OCI-LY1 (cell line): ENCODE data around the gene MID1.

Source experiments
- H2AFZ ChIP-seq: fragments of 200-600 bp; sonication (generic), shearing (Covaris generic); 2 replicates; pipeline ENCODE4 v1.6.0; 2014; ENCODE audit warnings: antibody characterized with exemption, mild to moderate bottlenecking, low read length
- H3F3A ChIP-seq: fragments of 200-600 bp; sonication (generic), shearing (Covaris generic); 2 replicates; pipeline ENCODE4 v1.6.0; 2014; ENCODE audit warnings: mild to moderate bottlenecking, antibody characterized with exemption, low read length, moderate library complexity; ENCODE audit not compliant: insufficient read depth
- H3K27ac ChIP-seq: fragments of 200-600 bp; sonication (generic); 2 replicates; pipeline ENCODE4 v1.5.1; 2014; ENCODE audit warnings: low read length, mixed run types, mild to moderate bottlenecking, low read depth; ENCODE audit not compliant: poor library complexity, severe bottlenecking
- H3K27me3 ChIP-seq: fragments of 200-600 bp; sonication (generic); 2 replicates; pipeline ENCODE4 v1.6.0; 2014; ENCODE audit warnings: antibody characterized with exemption, mild to moderate bottlenecking, low read length, moderate library complexity; ENCODE audit not compliant: insufficient read depth
- H3K36me3 ChIP-seq: fragments of 200-600 bp; sonication (generic); 2 replicates; pipeline ENCODE4 v1.6.1; 2014; ENCODE audit warnings: mild to moderate bottlenecking, antibody characterized with exemption, low read length, moderate library complexity, mixed read lengths; ENCODE audit not compliant: insufficient read depth
- H3K4me1 ChIP-seq: fragments of 200-600 bp; sonication (generic); 2 replicates; pipeline ENCODE4 v1.5.1; 2014; ENCODE audit warnings: mild to moderate bottlenecking, low read length, moderate library complexity; ENCODE audit not compliant: insufficient read depth, severe bottlenecking
- H3K4me2 ChIP-seq: fragments of 200-600 bp; sonication (generic), shearing (Covaris generic); 2 replicates; pipeline ENCODE4 v1.6.1; 2014; ENCODE audit warnings: low read length
- H3K4me3 ChIP-seq: fragments of 200-600 bp; sonication (generic); 2 replicates; pipeline ENCODE4 v1.5.1; 2014; ENCODE audit warnings: low read length, low read depth, mild to moderate bottlenecking, mixed read lengths; ENCODE audit not compliant: poor library complexity, severe bottlenecking
- H3K79me2 ChIP-seq: fragments of 200-600 bp; shearing (Covaris generic); 2 replicates; pipeline ENCODE4 v1.6.1; 2016; ENCODE audit warnings: mixed run types, low read length, mixed read lengths; ENCODE audit not compliant: insufficient read depth
- H3K9ac ChIP-seq: fragments of 200-600 bp; sonication (generic), shearing (Covaris generic); 2 replicates; pipeline ENCODE4 v1.6.1; 2014; ENCODE audit warnings: mild to moderate bottlenecking, low read length, mixed read lengths
- H3K9me2 ChIP-seq: fragments of 200-600 bp; sonication (generic), shearing (Covaris generic); 2 replicates; pipeline ENCODE4 v1.6.1; 2014; ENCODE audit warnings: low read depth, mild to moderate bottlenecking, low read length, mixed read lengths
- H3K9me3 ChIP-seq: fragments of 200-600 bp; shearing (Covaris generic); 2 replicates; pipeline ENCODE4 v1.6.1; 2014; ENCODE audit warnings: low read length, mixed read lengths
- H4K20me1 ChIP-seq: fragments of 200-600 bp; sonication (generic), shearing (Covaris generic); 2 replicates; pipeline ENCODE4 v1.6.0; 2016; ENCODE audit warnings: mild to moderate bottlenecking, low read length; ENCODE audit not compliant: insufficient read depth
- CTCF ChIP-seq: fragments of 200-600 bp; sonication (generic), shearing (Covaris generic); IDR thresholded peaks from 2 replicates; pipeline ENCODE4 v1.5.1; 2017; ENCODE audit warnings: mild to moderate bottlenecking, antibody characterized with exemption, low read length, moderate library complexity, mixed read lengths
- EZH2 ChIP-seq: fragments of 200-600 bp; sonication (generic), shearing (Covaris generic); IDR thresholded peaks from 2 replicates; pipeline ENCODE4 v1.8.0; 2017; ENCODE audit warnings: borderline replicate concordance, mixed run types, mild to moderate bottlenecking, antibody characterized with exemption, low read length, moderate library complexity, mixed read lengths

Gene MID1

GRCh38 chrX:10574663-10575062 is 45.7 kb downstream of the MID1 start:
- Histone ChIP-seq H3K9me2 (no peaks in the 10 kb centered on the region), H3K9ac (no peak overlapping the region), H3K4me3 (no peak overlapping the region), H3K27ac (no peak overlapping the region), H3K4me2 (no peak overlapping the region), H3K4me1 (no peaks in the 10 kb centered on the region), H3K9me3 (no peaks in the 10 kb centered on the region), H3K79me2 (no peaks in the 10 kb centered on the region), H3K36me3 (no peaks in the 10 kb centered on the region), H2AFZ (no peak overlapping the region), H3F3A (no peaks in the 10 kb centered on the region), H3K27me3 (no peaks in the 10 kb centered on the region), H4K20me1 (no peaks in the 10 kb centered on the region)
- TF ChIP-seq EZH2 (no peak), CTCF (no peak)

GRCh38 chrX:10571260-10571659 is 49.1 kb downstream of the MID1 start:
- H3K9me3 ChIP-seq: no peaks in the 10 kb centered on the region

GRCh38 chrX:10570601-10571000 is 49.8 kb downstream of the MID1 start:
- no peaks in the 10 kb centered on the region for H3K9me2 ChIP-seq
- no peak overlapping the region for H3K9ac ChIP-seq
- H3K36me3 ChIP-seq: no peaks in the 10 kb centered on the region
- no peaks in the 10 kb centered on the region for H3K4me1 ChIP-seq
- no peaks in the 10 kb centered on the region for H3K9me3 ChIP-seq
- H4K20me1 ChIP-seq: no peaks in the 10 kb centered on the region
- no peaks in the 10 kb centered on the region for H3F3A ChIP-seq
- no peaks in the 10 kb centered on the region for H3K27me3 ChIP-seq
- no peaks in the 10 kb centered on the region for H3K79me2 ChIP-seq
- H3K27ac ChIP-seq: no peak overlapping the region
- H3K4me2 ChIP-seq: no peak overlapping the region
- H3K4me3 ChIP-seq: no peak overlapping the region
- TF ChIP-seq EZH2 (no peak), CTCF (no peak)
- no peak overlapping the region for H2AFZ ChIP-seq

More at GRCh38 chrX:10571260-10571659, 49.1 kb downstream of the MID1 start:
- Histone ChIP-seq H3K27ac (no peak overlapping the region), H3K27me3 (no peaks in the 10 kb centered on the region), H3F3A (no peaks in the 10 kb centered on the region), H3K9ac (no peak overlapping the region), H3K4me1 (no peaks in the 10 kb centered on the region), H3K36me3 (no peaks in the 10 kb centered on the region), H3K4me3 (no peak overlapping the region), H3K79me2 (no peaks in the 10 kb centered on the region), H4K20me1 (no peaks in the 10 kb centered on the region), H2AFZ (no peak overlapping the region), H3K9me2 (no peaks in the 10 kb centered on the region), H3K4me2 (no peak overlapping the region)
- TF ChIP-seq CTCF (no peak), EZH2 (no peak)
